ENCODE data around the gene PDCL2.

Gene PDCL2

GRCh38 chr4:55540271-55540670 lies 51.8 kb downstream of the PDCL2 start:
- no peak for DNase-seq (ENCODE audit: low spot score)

- DNase-seq (ENCODE audit: low spot score): no peak
Measured at GRCh38 chr4:55539658-55540057, 52.4 kb downstream of the PDCL2 start.

GRCh38 chr4:55538531-55538930 lies 53.5 kb downstream of the PDCL2 start:
- no peak for DNase-seq (ENCODE audit: low spot score)

- no peak for DNase-seq (ENCODE audit: low spot score)
Measured at GRCh38 chr4:55534306-55534705, 57.7 kb downstream of the PDCL2 start.

GRCh38 chr4:55530691-55531090 lies 61.4 kb downstream of the PDCL2 start:
- no peak for DNase-seq (ENCODE audit: low spot score)

GRCh38 chr4:55530167-55530566 lies 61.9 kb downstream of the PDCL2 start:
- no peak for DNase-seq (ENCODE audit: low spot score)

- no peak for DNase-seq (ENCODE audit: low spot score)
Measured at GRCh38 chr4:55528491-55528890, 63.6 kb downstream of the PDCL2 start.

GRCh38 chr4:55524844-55525571 lies 67.0 kb downstream of the PDCL2 start:
- no peak for DNase-seq (ENCODE audit: low spot score)

- no peak for DNase-seq (ENCODE audit: low spot score)
Measured at GRCh38 chr4:55518442-55518841, 73.6 kb downstream of the PDCL2 start.

GRCh38 chr4:55517526-55518229 lies 74.4 kb downstream of the PDCL2 start:
- DNase-seq (ENCODE audit: low spot score): no peak

GRCh38 chr4:55512922-55513571 lies 79.0 kb downstream of the PDCL2 start:
- DNase-seq (ENCODE audit: low spot score): no peak

GRCh38 chr4:55512077-55512476 lies 80.0 kb downstream of the PDCL2 start:
- no peak for DNase-seq (ENCODE audit: low spot score)

- no peak for DNase-seq (ENCODE audit: low spot score)
Measured at GRCh38 chr4:55510685-55511084, 81.4 kb downstream of the PDCL2 start.

- DNase-seq (ENCODE audit: low spot score): no peak
Measured at GRCh38 chr4:55509266-55509665, 82.8 kb downstream of the PDCL2 start.

- no peak for DNase-seq (ENCODE audit: low spot score)
Measured at GRCh38 chr4:55507612-55508011, 84.4 kb downstream of the PDCL2 start.

Measured in SK-N-DZ (cell line).